Dermis microvascular lymphatic vessel endothelial cell (primary cell): Measurements from ENCODE around the gene MAGI1. TPM values are rescaled to one million over a fixed set of nuclear protein-coding genes. Genes with fewer than 3 reads are reported as not detected.
"Not testable (repeated sequence)": the region's sequence is repeated elsewhere in the genome, so short reads cannot be mapped to it uniquely, and the experiment has no call there.

Experiments
- DNase-seq, 2 donors: peaks; one replicate each; pipeline versions ENCODE4 v3.0.0 to v3.0.0-alpha.2; 2010; ENCODE audit warnings: low read depth in 2 of 2
- total RNA-seq: library from RNA; depleted of rRNA; stranded (reverse); fragments of >200 nt; gene quantifications from 2 replicates; pipeline ENCODE4 v1.2.1, GENCODE V29; 2014

Gene MAGI1
- 49.0 and 80.4 TPM in 2 replicates for total RNA-seq

DNA sequence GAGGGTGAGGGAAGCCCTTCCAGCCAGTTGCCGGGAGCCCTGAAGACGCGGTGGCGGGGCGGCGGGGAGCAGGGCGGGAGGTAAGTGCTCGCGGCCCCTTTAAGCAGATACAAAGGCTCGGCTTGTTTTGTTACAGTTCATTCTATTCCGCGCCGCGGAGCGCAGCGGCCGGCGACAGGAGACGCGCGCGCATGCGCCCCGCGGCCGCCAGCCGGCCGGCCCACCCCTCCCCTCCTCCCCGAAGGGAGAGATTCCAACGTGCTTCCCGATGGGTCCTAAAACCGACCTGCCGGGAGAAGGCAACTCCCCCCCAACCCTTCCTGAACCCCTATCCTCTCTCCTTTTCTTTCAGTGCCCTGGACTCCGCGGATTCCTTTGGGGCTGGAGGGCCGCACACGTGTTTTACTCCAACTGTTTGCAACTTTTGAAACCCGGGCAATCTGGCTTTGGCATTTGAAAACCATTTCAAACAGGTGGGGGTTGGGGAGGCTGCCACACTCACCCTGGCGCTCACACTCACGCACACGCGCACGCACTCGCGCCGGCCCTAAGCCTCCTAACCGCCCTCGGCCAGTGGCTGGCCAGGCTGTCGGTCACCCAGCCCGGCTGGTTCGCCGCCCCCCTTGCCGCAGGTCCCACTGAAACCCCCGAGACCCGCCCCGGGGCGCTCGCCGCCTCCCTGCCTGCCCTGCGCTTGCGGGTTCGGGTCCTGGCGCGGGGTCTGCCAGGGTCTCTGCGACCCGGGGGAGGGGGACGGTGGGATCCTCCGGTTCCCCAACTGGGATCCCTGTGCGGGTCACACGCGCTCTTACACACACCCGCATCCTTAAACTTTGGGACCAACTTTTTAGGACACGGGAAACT, at the start of gene MAGI1:
Gene MAGI1, minus strand, starts transcription at position 193 of the 864 bp plus-strand sequence. CDS start 610 bp downstream, outside the sequence.
- DNase-seq = peak; percentile 88 to 95

DNA sequence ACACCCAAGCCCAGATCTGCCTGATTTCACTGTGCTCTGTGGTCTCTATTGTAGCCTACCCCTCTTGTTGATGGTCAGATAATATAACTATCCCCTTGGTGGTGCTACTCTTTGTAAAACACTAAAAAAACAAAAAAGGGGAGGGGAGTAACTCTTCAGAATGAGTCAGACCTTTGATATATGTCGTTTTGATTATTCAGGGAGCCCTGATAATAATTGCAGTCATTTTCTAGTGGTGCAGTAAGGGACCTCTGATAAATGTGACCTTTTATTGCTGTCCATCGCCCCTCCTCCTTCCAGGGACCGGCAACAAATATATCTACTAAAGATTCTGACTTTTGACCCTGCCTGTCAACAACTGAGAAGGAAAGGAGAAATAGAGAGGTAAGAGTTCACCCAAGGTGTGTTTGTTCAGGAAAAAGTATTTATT, 45.1 kb upstream of the MAGI1 start:
- no peak for DNase-seq

DNA sequence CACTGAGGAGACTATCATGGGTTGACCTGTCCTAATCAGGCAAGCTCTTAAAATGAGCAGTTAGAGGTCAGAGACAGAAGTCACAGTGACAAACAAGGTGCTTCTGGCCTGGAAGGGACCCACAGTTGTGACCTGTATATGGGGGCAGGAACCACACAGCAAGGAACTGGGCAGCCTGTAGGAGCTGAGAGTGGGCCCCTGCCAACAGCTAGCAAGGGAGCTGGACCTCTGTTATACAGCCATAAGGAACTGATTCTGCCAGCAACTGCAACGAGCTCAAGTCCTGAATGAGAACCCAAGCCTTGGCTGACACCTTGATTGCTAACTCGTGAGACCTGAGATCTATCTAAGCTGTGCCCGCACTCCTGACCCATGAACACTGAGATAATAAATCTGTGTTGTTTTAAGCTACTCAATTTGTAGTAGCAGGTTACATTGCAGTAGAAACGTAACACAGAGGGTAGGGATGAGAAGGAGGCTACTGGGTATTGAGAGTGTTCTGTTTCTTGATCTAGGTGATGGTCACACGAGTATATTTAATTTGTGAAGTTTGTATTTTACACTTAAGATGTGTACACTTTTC, 44.5 kb upstream of the MAGI1 start:
- DNase-seq = no peak

DNA sequence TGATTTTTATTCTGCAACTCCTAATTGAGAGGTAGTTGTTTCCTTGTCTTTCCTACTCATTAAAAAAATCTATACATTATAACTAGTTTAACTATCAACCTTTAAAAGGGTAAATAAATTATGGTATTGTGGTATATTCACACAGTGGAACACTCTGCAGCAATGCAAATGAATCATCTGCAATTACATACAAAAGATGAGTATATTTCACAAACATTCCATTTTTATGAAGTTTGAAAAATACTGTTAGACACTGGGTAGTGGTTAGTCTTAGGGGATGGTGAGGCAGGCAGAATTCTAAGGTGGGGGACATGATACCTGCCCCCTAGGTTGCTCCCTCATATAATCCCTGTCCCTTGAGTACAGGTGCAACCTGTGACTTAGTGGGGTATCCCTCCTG, 44.0 kb upstream of the MAGI1 start:
- no peak for DNase-seq

DNA sequence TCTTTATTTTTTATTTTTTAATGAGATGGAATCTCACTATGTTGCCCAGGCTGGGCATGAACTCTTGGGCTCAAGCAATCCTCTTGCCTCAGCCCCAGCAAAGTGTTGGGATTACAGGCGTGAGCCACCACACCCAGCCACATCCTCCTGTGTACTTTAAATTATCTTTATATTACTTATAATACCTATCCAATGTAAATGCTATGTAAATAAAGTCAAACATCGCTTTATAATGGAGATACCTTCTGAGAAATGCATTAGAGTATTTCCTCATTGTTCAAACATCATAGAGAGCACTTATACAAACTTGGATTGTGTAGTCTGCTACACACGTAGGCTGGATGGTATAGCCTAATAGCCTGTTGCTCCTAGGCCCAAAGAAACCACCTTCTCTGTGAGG, 41.4 kb upstream of the MAGI1 start:
- DNase-seq = no peak

DNA sequence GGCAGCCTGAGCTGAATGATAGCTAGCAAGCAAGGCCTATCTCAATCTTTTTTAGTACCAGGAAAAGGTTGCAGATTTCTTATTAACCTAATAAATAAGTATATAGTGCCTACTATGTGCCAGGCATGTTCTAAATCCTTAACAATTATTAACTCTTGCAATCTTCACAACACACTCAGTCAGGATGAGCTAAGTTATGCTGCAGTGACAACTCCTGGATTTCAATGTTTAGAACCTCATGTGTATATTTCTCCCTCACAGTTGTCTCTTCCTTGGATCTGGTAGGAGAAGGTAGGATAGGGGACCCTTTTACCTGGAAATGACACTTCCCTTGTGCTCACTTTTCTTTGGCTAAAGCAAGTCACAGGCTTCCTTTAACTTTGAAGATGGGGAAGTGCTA, 39.3 kb upstream of the MAGI1 start:
- DNase-seq = no peak

DNA sequence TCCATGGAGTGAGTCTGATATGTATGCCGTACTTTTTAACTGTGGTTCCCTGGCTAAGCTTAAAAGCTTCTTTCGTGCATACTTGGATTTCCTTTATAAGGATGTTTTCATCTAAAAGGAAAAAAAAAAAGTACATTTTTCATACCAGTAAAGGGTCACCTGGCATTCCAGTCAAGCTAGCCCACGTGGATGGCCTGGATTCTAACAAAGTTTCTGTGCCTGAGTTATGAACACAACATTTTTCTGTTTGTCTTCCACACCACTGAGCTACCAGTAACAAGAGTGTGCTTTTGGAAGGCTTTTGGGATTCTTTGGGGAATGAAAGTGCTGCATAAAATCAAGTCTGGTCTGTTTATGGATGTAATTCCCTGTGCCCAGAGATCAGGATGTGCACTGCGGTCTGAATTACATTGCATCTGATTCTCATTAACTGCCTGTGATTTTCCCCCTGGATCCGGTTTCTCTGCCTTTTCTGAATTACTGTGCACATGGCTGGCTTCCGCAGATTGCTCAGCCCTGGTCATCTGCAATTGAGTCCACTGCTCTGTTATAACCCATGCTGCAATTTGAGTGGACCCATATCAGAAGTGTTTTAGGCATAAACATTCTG, 38.2 kb upstream of the MAGI1 start:
- peak in 1 of 2 donors; percentile 4 for DNase-seq

DNA sequence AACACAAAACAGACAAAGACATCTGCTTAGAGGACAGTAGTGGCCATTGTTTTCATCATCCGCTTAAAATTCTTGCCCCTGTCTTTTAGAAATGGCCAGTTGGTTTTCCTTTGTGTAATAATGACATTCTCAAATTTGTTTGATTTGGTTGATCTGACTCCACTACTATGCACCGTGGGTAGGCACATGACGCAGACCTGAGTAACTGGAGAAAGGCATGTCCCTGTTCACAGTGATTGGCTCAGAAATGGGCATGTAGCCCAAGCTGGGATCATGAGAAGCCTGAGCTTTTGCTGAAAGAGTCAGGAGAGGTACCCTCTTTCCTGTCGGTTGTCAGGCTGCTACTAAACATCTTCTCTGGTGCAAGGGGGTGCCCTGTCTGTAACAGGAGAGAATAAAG, 36.6 kb upstream of the MAGI1 start:
- DNase-seq = no peak

DNA sequence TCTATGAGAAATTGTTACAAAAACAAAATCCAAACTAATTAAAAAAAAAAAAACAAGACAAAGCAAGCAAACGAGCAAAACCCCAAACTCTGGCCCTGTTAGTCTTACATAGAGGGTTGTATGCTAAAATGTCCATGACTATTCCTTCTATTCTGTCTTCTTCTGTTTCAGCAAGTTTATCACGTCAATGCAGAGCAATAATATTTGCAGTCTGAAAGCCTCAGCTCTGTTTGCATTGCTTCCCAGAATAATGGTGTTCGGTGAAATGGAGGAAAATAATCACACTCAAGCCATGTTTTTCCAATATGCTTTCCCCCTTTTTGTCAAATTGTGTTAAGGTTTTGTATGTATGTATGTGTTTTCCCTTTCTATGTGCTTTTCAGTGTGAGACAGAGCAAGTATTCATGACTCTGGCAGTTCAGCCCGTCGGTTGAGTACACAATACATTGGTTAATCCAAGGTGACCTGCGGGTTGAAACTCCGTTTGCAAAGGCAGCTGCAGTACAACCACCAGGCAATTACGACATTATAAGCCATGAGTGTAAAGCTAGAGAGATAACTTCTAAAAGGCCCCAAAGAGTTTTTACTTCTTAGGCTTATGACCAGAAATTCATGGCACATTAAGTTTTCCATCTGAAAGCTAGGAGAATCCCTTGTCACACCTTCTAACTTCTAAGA, 34.9 kb upstream of the MAGI1 start:
- no peak for DNase-seq

DNA sequence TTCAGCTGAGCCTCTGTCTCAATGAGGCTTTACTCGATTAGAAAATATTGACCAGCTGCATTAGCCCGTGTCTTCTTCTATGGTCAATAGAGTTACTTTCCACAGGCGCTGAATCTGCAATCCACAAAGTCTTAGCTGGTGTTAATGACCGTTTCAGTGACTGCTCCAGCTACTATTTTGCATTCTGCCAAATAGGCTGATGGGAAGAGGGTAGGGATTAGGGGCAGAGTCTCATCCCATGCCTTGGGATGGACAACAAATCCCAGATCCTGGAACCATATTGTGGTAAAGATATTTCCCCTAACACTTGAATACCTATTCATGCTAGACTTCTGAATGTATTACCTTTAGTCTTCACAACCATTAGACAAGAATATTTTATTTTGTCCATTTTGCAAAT, 29.5 kb upstream of the MAGI1 start:
- DNase-seq = no peak

DNA sequence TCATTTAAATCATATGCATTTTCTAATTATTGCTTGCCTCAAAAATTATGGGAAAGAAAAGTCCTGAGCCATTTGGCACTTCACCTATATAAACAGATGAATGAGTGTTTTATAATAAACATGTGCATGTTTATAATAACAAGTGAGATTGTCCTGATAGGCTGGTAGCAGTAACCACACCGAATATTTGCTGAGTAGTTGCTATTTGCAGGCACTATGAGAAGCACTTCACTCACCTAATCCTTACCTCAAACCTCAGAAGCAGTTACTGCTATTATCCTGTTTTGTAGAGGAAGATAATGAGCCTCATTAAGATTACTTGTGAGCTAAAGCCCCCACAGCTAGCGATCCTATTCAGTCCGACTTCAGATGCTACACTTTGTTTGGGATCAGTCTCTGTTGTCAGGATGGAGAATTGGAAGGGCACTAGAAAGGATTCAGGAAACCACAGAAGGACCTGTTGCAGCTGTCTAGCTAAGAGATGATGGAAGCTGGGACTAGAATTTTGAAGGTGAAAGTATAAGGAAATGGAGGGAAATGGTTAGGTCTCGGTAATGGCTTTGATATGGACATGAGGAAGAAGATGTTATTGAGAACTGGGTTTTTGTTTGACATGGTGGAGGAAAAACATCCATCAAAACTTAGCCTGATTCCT, 28.4 kb upstream of the MAGI1 start:
- no peak for DNase-seq

DNA sequence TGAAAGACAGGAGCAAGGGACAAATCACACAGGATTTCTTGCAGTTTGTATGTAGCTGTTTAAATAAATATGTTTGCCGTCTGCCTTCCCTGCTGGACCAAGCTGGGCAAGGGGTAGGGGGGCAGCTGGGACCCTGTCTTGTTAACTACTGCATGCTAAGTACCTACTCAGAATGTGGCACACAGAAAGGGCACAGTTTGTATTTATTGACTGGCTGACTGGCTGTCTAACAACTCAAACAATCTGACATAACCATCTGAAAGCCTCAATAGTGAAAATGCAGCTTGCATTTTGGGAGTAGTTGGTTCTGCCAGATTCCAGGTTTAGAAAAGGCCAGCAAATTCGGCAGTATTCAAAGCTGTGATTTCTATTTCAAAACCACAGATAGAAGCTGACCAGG, 16.6 kb upstream of the MAGI1 start:
- no peak for DNase-seq

DNA sequence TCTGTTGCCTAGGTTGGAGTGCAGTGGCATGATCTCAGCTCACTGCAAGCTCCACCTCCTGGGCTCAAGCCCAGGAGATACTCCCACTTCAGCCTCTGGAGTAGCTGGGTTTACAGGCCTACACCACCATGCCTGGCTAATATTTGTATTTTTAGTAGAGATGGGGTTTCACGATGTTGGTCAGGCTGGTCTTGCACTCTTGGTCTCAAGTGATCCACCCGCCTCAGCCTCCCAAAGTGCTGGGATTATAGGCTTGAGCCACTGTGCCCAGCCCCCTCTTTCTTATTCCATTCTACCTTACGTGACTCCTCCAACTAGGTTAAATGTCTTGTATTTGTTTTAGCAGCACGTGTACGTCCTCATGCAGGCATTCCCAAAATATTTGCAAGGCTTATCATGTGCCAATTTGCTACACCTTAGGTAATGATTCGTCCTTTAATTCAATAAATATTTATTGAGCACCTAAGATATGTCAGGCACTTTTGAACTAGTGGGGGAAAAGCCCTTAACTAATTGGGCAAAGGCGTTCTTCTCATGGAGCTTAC, 14.9 kb upstream of the MAGI1 start:
- no peak for DNase-seq

DNA sequence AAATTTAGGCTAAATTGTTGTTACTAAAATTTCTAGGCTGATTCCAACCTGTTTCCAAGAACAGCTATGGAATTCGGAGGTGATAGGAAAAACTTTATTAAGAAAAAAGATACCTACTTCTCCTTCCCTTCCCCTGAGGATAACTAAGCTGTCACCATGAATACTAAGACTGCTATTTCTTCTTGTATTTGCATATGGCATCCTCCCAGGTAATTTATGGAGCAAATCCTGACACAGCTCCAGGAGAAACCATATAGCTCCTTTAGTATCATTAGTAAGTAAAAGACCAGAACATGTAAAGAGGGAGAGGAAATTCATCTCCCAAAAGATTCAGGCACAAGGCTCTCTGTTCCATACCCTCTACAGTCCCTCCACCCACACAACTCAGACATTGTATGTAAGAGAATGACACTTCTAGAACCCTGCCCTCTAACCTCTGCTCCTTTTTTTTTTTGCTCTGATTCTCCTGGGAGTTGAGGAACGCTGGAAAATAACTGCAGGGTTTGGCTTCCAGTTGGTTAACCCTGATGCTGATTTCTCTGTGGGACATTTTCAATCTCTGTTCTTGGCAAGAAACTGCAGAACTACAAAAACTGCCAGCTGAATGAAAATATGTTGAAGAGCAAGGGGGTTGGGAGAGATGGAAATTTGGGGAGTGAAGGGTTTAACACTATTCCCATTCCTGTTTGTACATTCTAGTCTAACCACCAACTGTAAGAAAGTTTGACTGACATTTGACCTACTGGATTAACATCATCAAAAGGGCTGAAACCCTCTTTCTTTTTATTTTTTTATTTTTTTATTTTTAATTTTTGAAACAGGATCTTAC, 14.2 kb upstream of the MAGI1 start:
- DNase-seq = no peak

DNA sequence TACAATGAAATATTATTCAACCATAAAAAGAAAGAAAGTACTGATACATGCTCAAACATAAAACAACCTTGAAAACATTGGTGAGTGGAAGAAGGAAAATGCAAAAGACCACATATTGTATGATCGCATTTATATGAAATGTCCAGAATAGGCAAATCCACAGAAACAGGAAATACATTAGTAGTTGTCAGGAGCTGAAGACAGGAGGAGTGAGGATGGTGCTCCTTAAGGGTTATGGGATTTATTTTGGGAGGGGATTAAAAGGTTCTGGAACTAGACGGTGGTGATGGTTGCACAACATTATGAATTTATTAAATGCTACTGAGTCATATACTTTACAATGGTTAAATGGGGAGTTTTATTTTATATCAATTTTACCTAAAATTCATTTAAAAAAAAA, 12.1 kb upstream of the MAGI1 start:
- no peak for DNase-seq

DNA sequence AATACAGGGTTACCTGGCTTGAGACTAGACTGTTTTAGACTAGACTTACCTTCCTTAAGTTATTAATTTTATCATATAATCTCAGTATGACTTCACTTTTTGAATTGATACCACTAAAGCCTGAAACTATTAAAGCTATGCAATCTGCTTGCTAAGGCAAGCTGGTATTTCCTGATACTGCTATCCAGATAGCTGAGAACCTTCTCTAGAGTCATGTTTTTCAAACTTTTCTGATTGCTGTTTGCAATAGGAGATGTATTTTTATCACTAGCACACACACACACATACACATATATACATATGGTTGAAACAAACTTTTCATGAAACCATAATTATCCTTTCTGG, 9.3 kb upstream of the MAGI1 start:
- DNase-seq = no peak

DNA sequence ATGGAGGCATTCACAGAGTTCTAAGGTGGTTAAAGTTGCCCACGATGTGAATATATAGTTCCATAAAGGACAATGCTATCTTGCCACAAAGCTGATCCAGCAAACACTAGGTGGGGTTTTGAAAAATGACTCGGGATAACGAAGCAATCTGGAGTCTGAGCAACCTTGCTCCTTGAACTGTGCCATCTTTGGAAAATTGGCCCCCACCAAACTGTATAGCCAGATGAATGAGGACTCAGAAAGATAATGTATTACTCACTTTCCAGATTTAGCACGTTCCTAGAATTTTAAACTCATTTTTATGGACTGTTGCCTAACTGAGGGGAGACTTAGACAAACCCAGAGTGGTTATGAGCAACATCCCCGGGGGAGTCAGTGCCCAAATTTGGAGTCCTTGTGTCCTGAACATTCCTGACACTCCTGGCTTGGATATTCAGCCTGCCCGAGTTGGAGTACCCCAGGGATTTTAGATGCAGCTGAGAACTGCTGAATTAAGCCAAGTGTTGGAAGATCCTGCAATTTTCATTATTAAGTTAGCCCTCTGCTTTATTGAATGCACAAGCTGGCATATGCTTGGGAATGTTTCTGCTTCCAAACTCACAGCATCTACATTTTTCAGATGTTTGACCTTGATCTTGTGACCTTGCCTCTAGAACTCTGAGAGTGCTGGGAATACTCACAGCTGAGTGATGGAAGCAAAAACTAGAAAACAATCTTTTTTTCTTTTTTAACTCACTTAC, 8.8 kb upstream of the MAGI1 start:
- no peak for DNase-seq

DNA sequence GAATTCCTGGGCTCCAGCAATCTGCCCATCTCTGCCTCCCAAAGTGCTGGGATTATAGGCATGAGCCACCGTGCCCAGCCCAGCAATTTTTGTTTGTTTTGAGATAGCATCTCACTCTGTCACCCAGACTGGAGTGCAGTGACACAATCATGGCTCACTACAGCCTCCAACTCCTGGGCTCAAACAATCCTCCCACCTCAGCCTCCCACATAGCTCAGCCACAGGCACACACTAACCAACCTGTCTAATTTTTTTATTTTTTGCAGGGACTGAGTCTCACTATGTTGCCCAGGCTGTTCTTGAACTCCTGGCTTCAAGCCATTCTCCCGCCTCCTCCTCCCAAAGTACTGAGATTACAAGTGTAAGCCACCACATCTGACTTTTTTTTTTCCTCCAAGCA, 7.6 kb upstream of the MAGI1 start:
- not testable (repeated sequence) for DNase-seq

DNA sequence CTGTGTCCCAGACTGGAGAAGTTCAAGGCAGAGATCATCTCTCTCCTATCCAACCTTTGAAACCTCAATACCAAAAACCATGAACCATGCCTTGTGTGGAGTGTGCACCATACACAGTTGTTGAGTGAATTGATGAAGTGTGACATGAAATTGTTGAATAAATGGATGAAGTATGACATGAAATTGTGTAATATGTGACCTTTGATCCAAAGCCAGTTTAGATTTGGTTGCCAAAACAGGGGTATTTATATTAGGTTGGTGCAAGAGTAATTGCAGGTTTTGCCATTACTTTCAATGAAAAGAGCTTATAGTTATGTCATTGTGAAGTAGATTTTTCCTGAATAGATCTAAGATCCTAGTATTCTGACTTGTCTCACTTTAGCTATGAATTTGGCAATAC, 3.1 kb upstream of the MAGI1 start:
- DNase-seq = no peak

DNA sequence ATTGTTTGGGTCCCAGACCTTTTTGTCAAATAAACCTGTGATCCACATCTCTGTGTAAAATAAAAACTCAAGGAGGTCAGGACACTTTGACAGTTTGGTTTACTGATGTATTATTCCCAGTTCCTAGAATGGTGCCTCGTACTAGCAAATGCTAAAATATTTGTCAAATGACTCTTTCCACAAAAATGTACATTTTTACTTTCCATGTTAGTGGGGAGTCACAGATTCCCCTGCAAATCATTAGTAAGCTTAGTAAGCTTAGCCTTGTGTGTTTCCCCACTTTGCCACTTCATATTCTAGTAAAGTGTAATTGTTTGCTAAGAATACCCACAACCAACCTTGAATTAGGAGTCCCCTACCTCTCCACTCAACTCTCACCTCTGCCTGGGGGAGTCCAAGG, 2.4 kb upstream of the MAGI1 start:
- no peak for DNase-seq
